K562 (cell line): Measurements from ENCODE around the gene NEK5. TPM values are rescaled to one million over a fixed set of nuclear protein-coding genes. Genes with fewer than 3 reads are reported as not detected.
A peak's percentile ranks its signal among the peaks of the same experiment; 100 is the strongest.

ENCODE experiments used
- ATAC-seq: fragments of 200-7000 bp; cut with Tn5 transposase; 3 replicates; pipeline ENCODE4 v1.9.1; 2020; ENCODE audit warnings: moderate library complexity
- BruUV-seq: library from RNA; stranded (reverse); fragments of 400-500 nt; replicated peaks from 2 replicates; lab custom pipeline; 2021; lab: Mats Ljungman, UMichigan
- CTCF ChIA-PET: fragments of 300-600 bp; formaldehyde crosslinking; extraction: SDS; loops from one replicate; lab custom pipeline; 2021; ENCODE audit warnings: low intra/inter-chr PET ratio; lab: Yijun Ruan, JAX
- POLR2A ChIA-PET: fragments of 300-600, 350-650 bp; sonication (Branson Sonifier 250); formaldehyde crosslinking; extraction: SDS; loops from one replicate; lab custom pipeline; 2021; ENCODE audit warnings: antibody characterized with exemption, inconsistent platforms; lab: Yijun Ruan, JAX
- DNase-seq, 4 experiments: peaks; one replicate each; pipeline versions ENCODE4 v3.0.0 to v3.0.0-alpha.2; 2011 to 2018; ENCODE audit warnings: low spot score in 3 of 4, mixed read lengths in 3 of 4; ENCODE audit errors: extremely low read depth in 1 of 4
- FAIRE-seq: peaks from 2 replicates; lab custom pipeline; 2011; peaks lifted over from hg19 to GRCh38; lab: Jason Lieb, UNC
- H2AFZ ChIP-seq: 2 replicates; pipeline ENCODE4 v1.6.0; 2011; ENCODE audit warnings: low read depth, low read length, control low read depth, inconsistent platforms
- H3K27ac ChIP-seq: fragments of 200-600 bp; 3 replicates; pipeline ENCODE4 v1.8.0; 2011; ENCODE audit warnings: low read depth, mild to moderate bottlenecking, control low read depth, inconsistent platforms, low read length, moderate library complexity, mixed read lengths; ENCODE audit errors: extremely low read depth
- H3K27me3 ChIP-seq, 2 experiments: fragments of 300-600 bp in 1 of 2; 2 replicates in 1 of 2; 3 replicates in 1 of 2; pipeline versions ENCODE4 v1.6.0 to v1.8.0; 2011; ENCODE audit warnings: inconsistent platforms in 2 of 2, low read length in 2 of 2, mild to moderate bottlenecking in 1 of 2, mixed read lengths in 1 of 2, moderate library complexity in 1 of 2; ENCODE audit not compliant: control insufficient read depth in 2 of 2, insufficient read depth in 2 of 2
- H3K36me3 ChIP-seq: fragments of 300-600 bp; 3 replicates; pipeline ENCODE4 v1.8.0; 2011; ENCODE audit warnings: mild to moderate bottlenecking, low read length, inconsistent platforms; ENCODE audit not compliant: control insufficient read depth, insufficient read depth
- H3K4me1 ChIP-seq, 2 experiments: fragments of 200-600 bp in 1 of 2; replicated peaks in 1 of 2; 2 replicates in 1 of 2; 3 replicates in 1 of 2; pipeline versions ENCODE4 v1.5.1 to v1.8.0; 2011; ENCODE audit warnings: inconsistent platforms in 2 of 2, low read length in 2 of 2, mild to moderate bottlenecking in 1 of 2, mixed read lengths in 1 of 2, moderate library complexity in 1 of 2; ENCODE audit not compliant: control insufficient read depth in 2 of 2, insufficient read depth in 2 of 2
- H3K4me2 ChIP-seq: 2 replicates; pipeline ENCODE4 v1.6.1; 2011; ENCODE audit warnings: low read length, control low read depth, inconsistent platforms, mixed read lengths; ENCODE audit not compliant: insufficient read depth
- H3K4me3 ChIP-seq: fragments of 200-600 bp; sonication (generic), shearing (Covaris generic); 2 replicates; pipeline ENCODE4 v1.5.1; 2016; ENCODE audit warnings: control low read depth, inconsistent platforms
- H3K79me2 ChIP-seq: fragments of 200-600 bp; 3 replicates; pipeline ENCODE4 v1.8.0; 2011; ENCODE audit warnings: low read length, inconsistent platforms; ENCODE audit not compliant: control insufficient read depth, insufficient read depth
- H3K9ac ChIP-seq, 2 experiments: 2 replicates each; pipeline versions ENCODE4 v1.6.0 to v1.6.1; 2011; ENCODE audit warnings: low read depth in 2 of 2, low read length in 2 of 2, control low read depth in 1 of 2, inconsistent platforms in 1 of 2, mild to moderate bottlenecking in 1 of 2, mixed read lengths in 1 of 2; ENCODE audit not compliant: insufficient read depth in 1 of 2
- H3K9me1 ChIP-seq: one replicate; pipeline ENCODE4 v1.6.0; 2011; ENCODE audit warnings: inconsistent platforms, mild to moderate bottlenecking, low read length, moderate library complexity; ENCODE audit not compliant: control insufficient read depth, insufficient read depth
- H3K9me3 ChIP-seq: replicated peaks from 2 replicates; pipeline ENCODE4 v1.5.1; 2011; ENCODE audit warnings: low read depth, low read length, inconsistent platforms; ENCODE audit not compliant: control insufficient read depth, insufficient read depth
- H4K20me1 ChIP-seq: replicated peaks from 2 replicates; pipeline ENCODE4 v1.6.1; 2011; ENCODE audit warnings: low read length, inconsistent platforms, mixed read lengths; ENCODE audit not compliant: control insufficient read depth, insufficient read depth
- CBX1 ChIP-seq: sonication (generic); IDR thresholded peaks from 2 replicates; pipeline ENCODE4 v1.6.1; 2016; ENCODE audit warnings: antibody characterized with exemption, low read depth, mild to moderate bottlenecking
- CHAMP1 ChIP-seq: fragments of 450-650 bp; IDR thresholded peaks from 2 replicates; pipeline ENCODE4 v1.6.1; 2016; ENCODE audit warnings: mild to moderate bottlenecking
- CHD1 ChIP-seq: fragments of 200-600 bp; sonication (generic); IDR thresholded peaks from one replicate; pipeline ENCODE4 v1.6.1; 2012; ENCODE audit warnings: mild to moderate bottlenecking, moderate library complexity, low read length, inconsistent platforms
- EP400 ChIP-seq: fragments of 450-650 bp; IDR thresholded peaks from 2 replicates; pipeline ENCODE4 v1.6.1; 2017; ENCODE audit warnings: antibody characterized with exemption, mild to moderate bottlenecking, moderate library complexity
- NFE2 ChIP-seq: IDR thresholded peaks from 2 replicates; pipeline ENCODE4 v1.6.1; 2014; ENCODE audit warnings: antibody characterized with exemption, low read depth
- NFIX ChIP-seq: fragments of 250-450 bp; sonication (Bioruptor Pico); IDR thresholded peaks from 2 replicates; pipeline ENCODE4 v1.4.0; 2020; ENCODE audit warnings: low read depth, mild to moderate bottlenecking, moderate library complexity
- RBFOX2 ChIP-seq: fragments of 200-400 bp; formaldehyde crosslinking; IDR thresholded peaks from 2 replicates; pipeline ENCODE4 v1.6.1; 2017; ENCODE audit warnings: low read depth, mild to moderate bottlenecking, low read length, moderate library complexity
- REST ChIP-seq, 2 experiments: fragments of 450-650 bp; formaldehyde crosslinking in 1 of 2; IDR thresholded peaks; 2 replicates each; pipeline versions ENCODE4 v1.4.0 to v1.6.1; 2014 to 2020; ENCODE audit warnings: mild to moderate bottlenecking in 2 of 2, borderline replicate concordance in 1 of 2, low read depth in 1 of 2
- THAP7 ChIP-seq: fragments of 250-450 bp; sonication (Bioruptor Pico); IDR thresholded peaks from 2 replicates; pipeline ENCODE4 v1.5.0; 2021
- WGBS: fragments of 100-300 bp; shearing (Covaris generic); methylation state at CpG from one replicate; pipeline ENCODE4 v1.1.6; 2016; ENCODE audit warnings: low coverage, mixed read lengths; ENCODE audit not compliant: insufficient coverage; ENCODE audit errors: missing lambda C conversion rate; 5-methylcytosine and 5-hydroxymethylcytosine counted together
- in situ Hi-C: fragments of 300-500 bp; cut with MboI; formaldehyde crosslinking; loops from 4 replicates; pipeline ENCODE4 v1.15.0; 2018; ENCODE audit warnings: inconsistent platforms, mixed read lengths
- intact Hi-C: fragments of 100-400 bp; cut with micrococcal nuclease; formaldehyde crosslinking; loops from 2 replicates; pipeline ENCODE4 v1.14.2; 2022
- polyA plus RNA-seq, 8 experiments: library from polyadenylated mRNA; depleted of rRNA in 4 of 8; stranded (reverse) in 5 of 8; unstranded in 3 of 8; fragments of >200 nt; fragmentation: Nextera tagmentation in 2 of 8; fragmentation: Illumina TruSeq in 1 of 8; extraction: Ambion mirVana in 2 of 8; extraction: Trizol in 1 of 8; gene quantifications; 2 replicates each; pipeline versions ENCODE4 v1.2.1 to v1.2.3, GENCODE V29; 2011 to 2014; ENCODE audit warnings: inconsistent platforms in 1 of 8, missing spikeins in 1 of 8
- total RNA-seq, 7 experiments: library from RNA; depleted of rRNA in 6 of 7; stranded (reverse); fragments of >200 nt in 6 of 7; fragmentation: Illumina TruSeq in 2 of 7; extraction: Trizol in 2 of 7; gene quantifications; 2 replicates each; pipeline versions ENCODE4 v1.2.1 to v1.2.3, GENCODE V29; 2011 to 2021; ENCODE audit warnings: low replicate concordance in 1 of 7

Gene NEK5
- total and polyA plus RNA-seq, 9 of the 15 experiments (the other 6 are each of a cell fraction or from before 2014, with no cell fraction given) = 0.09 to 0.44 (median 0.33) TPM

- WGBS = 5% methylated on average over 2 of the region's 2 CpGs
- Histone ChIP-seq H3K36me3 (no peaks in the 10 kb centered on the region), H3K27ac (no peak overlapping the region; the same call in 2 of the 3 replicates), H3K9ac (0 out of 4 replicates have a peak overlapping the region, but pooled peaks of 1 of the 2 experiments have one; percentile 25), H3K9me3 (no peaks in the 10 kb centered on the region), H3K4me1 (peaks cover 0 to 19% of the 10 kb centered on the region in 2 experiments; a peak in 2 of 5 replicates), H2AFZ (peak overlapping the region; percentile 72), H3K79me2 (no peaks in the 10 kb centered on the region), H4K20me1 (no peaks in the 10 kb centered on the region), H3K27me3 (no peaks in the 10 kb centered on the region), H3K9me1 (no peaks in the 10 kb centered on the region), H3K4me3 (no peak overlapping the region), H3K4me2 (peak overlapping the region; percentile 69)
- no TSS peak for BruUV-seq
- in situ Hi-C loops (no loop called here), intact Hi-C loops (no loop called here)
- ChIA-PET POLR2A (interaction anchor here (1.0 kb wide), 1 partner anchor 8 kb away, joined by 3 read pairs; no protein-coding TSS in a partner anchor), CTCF (no interaction called here)
- DNase-seq (peak in 2 of 4 experiments; percentile 42 to 65), FAIRE-seq (peak; percentile 60), ATAC-seq (peak; percentile 80)
- TF ChIP-seq CHD1 (no peak), NFE2 (no peak), RBFOX2 (no peak), REST (IDR thresholded peaks at IDR 0.05; ENCODE audit: borderline replicate concordance) (no peak), REST (CRISPR knock-in tag; IDR thresholded peaks at IDR 0.05; ENCODE audit: low read depth) (no peak), EP400 (no peak), NFIX (no peak), CHAMP1 (no peak), CBX1 (no peak), THAP7 (CRISPR knock-in tag) (no peak)
Observed at GRCh38 chr13:52118095-52118494, 10.8 kb downstream of the NEK5 start.
